Stimulated activated CD4-positive, alpha-beta T cell treated with anti-CD3 and anti-CD28 coated beads, Interleukin-4, amount 100 ng/mL, for 4 hours (primary cell): ENCODE data around the gene MET.
"Not testable (repeated sequence)": the region's sequence is repeated elsewhere in the genome, so short reads cannot be mapped to it uniquely, and the experiment has no call there.

Source experiments
- DNase-seq, 2 experiments: peaks; one replicate each; pipeline ENCODE4 v3.0.0-alpha.2; 2020

Gene MET

GRCh38 chr7:116671681-116672595 lies at the start of gene MET:
MET (plus strand) TSS chr7:116672196; CDS start chr7:116699085, 26,889 bp downstream.
- DNase-seq = peak; percentile 13 to 28

GRCh38 chr7:116626886-116627285 lies 45.1 kb upstream of the MET start:
- DNase-seq = no peak

GRCh38 chr7:116629051-116629463 lies 42.9 kb upstream of the MET start:
- DNase-seq = no peak

- DNase-seq = no peak
Measured at GRCh38 chr7:116630357-116630756, 41.6 kb upstream of the MET start.

GRCh38 chr7:116630932-116631671 lies 40.9 kb upstream of the MET start:
- no peak for DNase-seq

GRCh38 chr7:116631676-116632075 lies 40.3 kb upstream of the MET start:
- no peak for DNase-seq

GRCh38 chr7:116632384-116632783 lies 39.6 kb upstream of the MET start:
- no peak for DNase-seq

GRCh38 chr7:116633131-116633988 lies 38.6 kb upstream of the MET start:
- DNase-seq = no peak

GRCh38 chr7:116636997-116637396 lies 35.0 kb upstream of the MET start:
- DNase-seq = no peak

- not testable (repeated sequence) for DNase-seq
Measured at GRCh38 chr7:116638592-116638991, 33.4 kb upstream of the MET start.

GRCh38 chr7:116641551-116642153 lies 30.3 kb upstream of the MET start:
- no peak for DNase-seq

GRCh38 chr7:116643148-116643547 lies 28.8 kb upstream of the MET start:
- DNase-seq = not testable (repeated sequence)

GRCh38 chr7:116644628-116645027 lies 27.4 kb upstream of the MET start:
- DNase-seq = no peak

GRCh38 chr7:116647290-116647689 lies 24.7 kb upstream of the MET start:
- DNase-seq = no peak

- no peak for DNase-seq
Measured at GRCh38 chr7:116647861-116648260, 24.1 kb upstream of the MET start.

GRCh38 chr7:116650436-116650835 lies 21.6 kb upstream of the MET start:
- no peak for DNase-seq

- no peak for DNase-seq
Measured at GRCh38 chr7:116652793-116653192, 19.2 kb upstream of the MET start.

- no peak for DNase-seq
Measured at GRCh38 chr7:116653204-116653603, 18.8 kb upstream of the MET start.

GRCh38 chr7:116653646-116654045 lies 18.4 kb upstream of the MET start:
- DNase-seq = no peak

- DNase-seq = not testable (repeated sequence)
Measured at GRCh38 chr7:116659248-116659647, 12.7 kb upstream of the MET start.

- no peak for DNase-seq
Measured at GRCh38 chr7:116661865-116662264, 10.1 kb upstream of the MET start.

- DNase-seq = no peak
Measured at GRCh38 chr7:116663744-116664143, 8.3 kb upstream of the MET start.
